ENCODE measurements around the gene PRKG1.
"Not testable (repeated sequence)": the region's sequence is repeated elsewhere in the genome, so short reads cannot be mapped to it uniquely, and the experiment has no call there.

PRKG1 gene

GRCh38 chr10:51447119-51447518 lies 372.8 kb downstream of the PRKG1 start:
- no peak for DNase-seq

- not testable (repeated sequence) for DNase-seq
Observed at GRCh38 chr10:51455762-51456161, 381.5 kb downstream of the PRKG1 start.

- no peak for DNase-seq
Observed at GRCh38 chr10:51459476-51459875, 385.2 kb downstream of the PRKG1 start.

- DNase-seq, result no peak
Observed at GRCh38 chr10:51462076-51462779, 387.9 kb downstream of the PRKG1 start.

GRCh38 chr10:51468424-51468823 lies 394.1 kb downstream of the PRKG1 start:
- no peak for DNase-seq

- DNase-seq, result no peak
Observed at GRCh38 chr10:51469686-51470085, 395.4 kb downstream of the PRKG1 start.

GRCh38 chr10:51471271-51471670 lies 397.0 kb downstream of the PRKG1 start:
- DNase-seq, result no peak

- no peak for DNase-seq
Observed at GRCh38 chr10:51472154-51472553, 397.9 kb downstream of the PRKG1 start.

GRCh38 chr10:51479711-51480110 lies 405.4 kb downstream of the PRKG1 start:
- DNase-seq, result no peak

GRCh38 chr10:51485668-51486067 lies 411.4 kb downstream of the PRKG1 start:
- no peak for DNase-seq

GRCh38 chr10:51487576-51487975 lies 413.3 kb downstream of the PRKG1 start:
- DNase-seq, result no peak

GRCh38 chr10:51488766-51489408 lies 414.6 kb downstream of the PRKG1 start:
- DNase-seq, result no peak

- no peak for DNase-seq
Observed at GRCh38 chr10:51498424-51498823, 424.1 kb downstream of the PRKG1 start.

GRCh38 chr10:51501396-51501795 lies 427.1 kb downstream of the PRKG1 start:
- DNase-seq, result no peak

GRCh38 chr10:51502124-51502523 lies 427.8 kb downstream of the PRKG1 start:
- no peak for DNase-seq

GRCh38 chr10:51503378-51503777 lies 429.1 kb downstream of the PRKG1 start:
- no peak for DNase-seq

GRCh38 chr10:51507476-51507875 lies 433.2 kb downstream of the PRKG1 start:
- no peak for DNase-seq

- DNase-seq, result no peak
Observed at GRCh38 chr10:51508156-51508555, 433.9 kb downstream of the PRKG1 start.

- DNase-seq, result no peak
Observed at GRCh38 chr10:51510231-51510630, 435.9 kb downstream of the PRKG1 start.

GRCh38 chr10:51521605-51522004 lies 447.3 kb downstream of the PRKG1 start:
- DNase-seq, result no peak

GRCh38 chr10:51522858-51523257 lies 448.6 kb downstream of the PRKG1 start:
- no peak for DNase-seq

GRCh38 chr10:51523440-51523839 lies 449.2 kb downstream of the PRKG1 start:
- DNase-seq, result no peak

- DNase-seq, result no peak
Observed at GRCh38 chr10:51524041-51524440, 449.8 kb downstream of the PRKG1 start.

GRCh38 chr10:51527522-51528219 lies 453.4 kb downstream of the PRKG1 start:
- DNase-seq, result no peak
